Natural killer cell treated with Interleukin-12 subunit alpha and Interleukin-12 subunit beta and Interleukin-15 and Interleukin-18, amount 100 ng/mL, for 72 hours (primary cell): ENCODE data around the gene TLR4. TPM values are rescaled to one million over a fixed set of nuclear protein-coding genes. Genes with fewer than 3 reads are reported as not detected.

ENCODE experiments used
- ATAC-seq, 2 donors: fragments of 150-1000 bp; cut with Tn5 transposase in 1 of 2; sonication (Bioruptor Pico), chemical (Tn5 transposase) in 1 of 2; 2 replicates each; pipeline ENCODE4 v1.10.0; 2021
- DNase-seq: peaks from one replicate; pipeline ENCODE4 v3.0.0; 2022; ENCODE audit warnings: low spot score
- H3K27ac Mint-ChIP-seq, 2 donors: 1 replicate in 1 of 2; 2 replicates in 1 of 2; pipeline ENCODE4 v1.8.0; 2022; ENCODE audit warnings: mixed read lengths in 2 of 2, mild to moderate bottlenecking in 1 of 2, moderate library complexity in 1 of 2
- H3K27me3 Mint-ChIP-seq, 2 donors: 1 replicate in 1 of 2; 2 replicates in 1 of 2; pipeline ENCODE4 v1.8.0; 2022; ENCODE audit warnings: mixed read lengths in 2 of 2
- H3K36me3 Mint-ChIP-seq: one replicate; pipeline ENCODE4 v1.8.0; 2022; ENCODE audit warnings: mixed read lengths
- H3K4me1 Mint-ChIP-seq, 2 donors: 1 replicate in 1 of 2; 2 replicates in 1 of 2; pipeline ENCODE4 v1.8.0; 2022; ENCODE audit warnings: low read depth in 2 of 2, mixed read lengths in 2 of 2, mild to moderate bottlenecking in 1 of 2
- H3K4me3 Mint-ChIP-seq: one replicate; pipeline ENCODE4 v1.8.0; 2022; ENCODE audit warnings: mixed read lengths
- H3K9me3 Mint-ChIP-seq: 2 replicates; pipeline ENCODE4 v1.8.0; 2022; ENCODE audit warnings: mixed read lengths
- total RNA-seq, 2 donors: library from RNA; stranded (reverse); gene quantifications; one replicate each; pipeline ENCODE4 v1.2.3, GENCODE V29; 2022

Gene TLR4
- under 1 TPM; 0.24 to 0.42 TPM for total RNA-seq

GRCh38 chr9:117704024-117704575, at the start of gene TLR4:
Gene TLR4 (plus strand): TSS chr9:117704403. CDS start chr9:117704473, 70 bp downstream.
- Mint-ChIP-seq H3K36me3 (no peaks in the 10 kb centered on the region), H3K9me3 (no peaks in the 10 kb centered on the region), H3K27ac (peak within 1 kb of the TSS; percentile 16 to 32), H3K27me3 (peaks cover 4 to 13% of the 10 kb centered on the region in 2 donors), H3K4me3 (peak within 1 kb of the TSS; percentile 11), H3K4me1 (peaks cover 12 to 21% of the 10 kb centered on the region in 2 donors)
- peak in 1 of 2 donors; percentile 74 for ATAC-seq
- no peak for DNase-seq

GRCh38 chr9:117656002-117656401, 48.2 kb upstream of the TLR4 start:
- no peak overlapping the region for H3K4me3 Mint-ChIP-seq
- no peak overlapping the region for H3K27ac Mint-ChIP-seq
- H3K36me3 Mint-ChIP-seq = no peaks in the 10 kb centered on the region
- H3K27me3 Mint-ChIP-seq = peaks cover 2 to 11% of the 10 kb centered on the region in 2 donors
- H3K9me3 Mint-ChIP-seq = no peaks in the 10 kb centered on the region
- ATAC-seq (no peak), DNase-seq (no peak)
- no peaks in the 10 kb centered on the region for H3K4me1 Mint-ChIP-seq

GRCh38 chr9:117662651-117663050, 41.6 kb upstream of the TLR4 start:
- H3K27me3 Mint-ChIP-seq = peaks cover 0 to 2% of the 10 kb centered on the region in 2 donors
- ATAC-seq (no peak), DNase-seq (no peak)
- H3K36me3 Mint-ChIP-seq = no peaks in the 10 kb centered on the region
- peaks cover 3% of the 10 kb centered on the region for H3K9me3 Mint-ChIP-seq
- no peak overlapping the region for H3K4me3 Mint-ChIP-seq
- H3K27ac Mint-ChIP-seq = no peak overlapping the region
- no peaks in the 10 kb centered on the region for H3K4me1 Mint-ChIP-seq

- ATAC-seq = no peak
- Mint-ChIP-seq H3K27ac (no peak overlapping the region), H3K4me1 (no peaks in the 10 kb centered on the region), H3K36me3 (no peaks in the 10 kb centered on the region), H3K9me3 (peaks cover 3% of the 10 kb centered on the region), H3K27me3 (peaks cover 6 to 10% of the 10 kb centered on the region in 2 donors), H3K4me3 (no peak overlapping the region)
- no peak for DNase-seq
These were observed 39.8 kb upstream of the TLR4 start for GRCh38 chr9:117664419-117664818.

GRCh38 chr9:117665601-117666385, 38.4 kb upstream of the TLR4 start:
- DNase-seq (no peak), ATAC-seq (no peak)
- no peak overlapping the region for H3K27ac Mint-ChIP-seq
- no peak overlapping the region for H3K4me3 Mint-ChIP-seq
- no peaks in the 10 kb centered on the region for H3K36me3 Mint-ChIP-seq
- H3K9me3 Mint-ChIP-seq = peaks cover 3% of the 10 kb centered on the region
- H3K4me1 Mint-ChIP-seq = no peaks in the 10 kb centered on the region
- peaks cover 6 to 16% of the 10 kb centered on the region in 2 donors for H3K27me3 Mint-ChIP-seq

- Mint-ChIP-seq H3K4me3 (no peak overlapping the region), H3K36me3 (no peaks in the 10 kb centered on the region), H3K27me3 (peaks cover 15 to 27% of the 10 kb centered on the region in 2 donors), H3K27ac (no peak overlapping the region), H3K9me3 (no peaks in the 10 kb centered on the region), H3K4me1 (no peaks in the 10 kb centered on the region)
- ATAC-seq (no peak), DNase-seq (no peak)
These were observed 32.7 kb upstream of the TLR4 start for GRCh38 chr9:117671468-117671867.

- H3K27me3 Mint-ChIP-seq = peaks cover 17 to 27% of the 10 kb centered on the region in 2 donors
- H3K36me3 Mint-ChIP-seq = no peaks in the 10 kb centered on the region
These were observed 31.8 kb upstream of the TLR4 start for GRCh38 chr9:117672369-117672768.

GRCh38 chr9:117677572-117677971, 26.6 kb upstream of the TLR4 start:
- Mint-ChIP-seq H3K4me3 (no peak overlapping the region), H3K36me3 (no peaks in the 10 kb centered on the region), H3K4me1 (no peaks in the 10 kb centered on the region), H3K27me3 (peaks cover 11 to 23% of the 10 kb centered on the region in 2 donors), H3K27ac (no peak overlapping the region), H3K9me3 (peaks cover 2% of the 10 kb centered on the region)
- DNase-seq (no peak), ATAC-seq (no peak)

More at GRCh38 chr9:117672369-117672768, 31.8 kb upstream of the TLR4 start:
- ATAC-seq = no peak
- H3K27ac Mint-ChIP-seq = no peak overlapping the region
- H3K4me1 Mint-ChIP-seq = no peaks in the 10 kb centered on the region
- DNase-seq = no peak
- H3K4me3 Mint-ChIP-seq = no peak overlapping the region
- H3K9me3 Mint-ChIP-seq = no peaks in the 10 kb centered on the region

GRCh38 chr9:117678871-117679270, 25.3 kb upstream of the TLR4 start:
- peaks cover 0 to 5% of the 10 kb centered on the region in 2 donors for H3K4me1 Mint-ChIP-seq
- H3K36me3 Mint-ChIP-seq = no peaks in the 10 kb centered on the region
- H3K27ac Mint-ChIP-seq = no peak overlapping the region
- peaks cover 2% of the 10 kb centered on the region for H3K9me3 Mint-ChIP-seq
- ATAC-seq (no peak), DNase-seq (no peak)
- H3K27me3 Mint-ChIP-seq = peaks cover 2 to 15% of the 10 kb centered on the region in 2 donors
- no peak overlapping the region for H3K4me3 Mint-ChIP-seq

GRCh38 chr9:117679416-117679815, 24.8 kb upstream of the TLR4 start:
- Mint-ChIP-seq H3K27ac (no peak overlapping the region), H3K27me3 (peaks cover 0 to 18% of the 10 kb centered on the region in 2 donors), H3K36me3 (no peaks in the 10 kb centered on the region), H3K4me1 (peaks cover 0 to 5% of the 10 kb centered on the region in 2 donors), H3K9me3 (peaks cover 2% of the 10 kb centered on the region), H3K4me3 (no peak overlapping the region)
- no peak for DNase-seq
- ATAC-seq = no peak

GRCh38 chr9:117681888-117682287, 22.3 kb upstream of the TLR4 start:
- peak in 1 of 2 donors; percentile 57 for ATAC-seq
- Mint-ChIP-seq H3K4me1 (peaks cover 0 to 5% of the 10 kb centered on the region in 2 donors), H3K9me3 (peaks cover 2% of the 10 kb centered on the region), H3K27me3 (peaks cover 16 to 28% of the 10 kb centered on the region in 2 donors), H3K27ac (no peak overlapping the region), H3K4me3 (no peak overlapping the region), H3K36me3 (no peaks in the 10 kb centered on the region)
- no peak for DNase-seq

GRCh38 chr9:117682955-117683710, 21.1 kb upstream of the TLR4 start:
- Mint-ChIP-seq H3K9me3 (peaks cover 2% of the 10 kb centered on the region), H3K4me1 (peaks cover 0 to 5% of the 10 kb centered on the region in 2 donors), H3K27me3 (peaks cover 16 to 24% of the 10 kb centered on the region in 2 donors), H3K4me3 (peak overlapping the region; percentile 5), H3K36me3 (peaks cover 6% of the 10 kb centered on the region), H3K27ac (peak overlapping the region in 1 of 2 donors; percentile 4)
- ATAC-seq (peak; percentile 48 to 71), DNase-seq (no peak)

- H3K36me3 Mint-ChIP-seq = peaks cover 9% of the 10 kb centered on the region
- no peak overlapping the region for H3K4me3 Mint-ChIP-seq
- ATAC-seq (no peak), DNase-seq (no peak)
- no peak overlapping the region for H3K27ac Mint-ChIP-seq
- peaks cover 3% of the 10 kb centered on the region for H3K9me3 Mint-ChIP-seq
- H3K27me3 Mint-ChIP-seq = peaks cover 16 to 22% of the 10 kb centered on the region in 2 donors
- H3K4me1 Mint-ChIP-seq = peaks cover 0 to 5% of the 10 kb centered on the region in 2 donors
These were observed 16.7 kb upstream of the TLR4 start for GRCh38 chr9:117687532-117687931.

- no peaks in the 10 kb centered on the region for H3K4me1 Mint-ChIP-seq
- DNase-seq = no peak
These were observed 12.8 kb upstream of the TLR4 start for GRCh38 chr9:117691367-117691766.

More at GRCh38 chr9:117691367-117691766, 12.8 kb upstream of the TLR4 start:
- Mint-ChIP-seq H3K27ac (no peak overlapping the region), H3K9me3 (peaks cover 13% of the 10 kb centered on the region), H3K27me3 (peaks cover 4 to 13% of the 10 kb centered on the region in 2 donors), H3K4me3 (no peak overlapping the region), H3K36me3 (peaks cover 9% of the 10 kb centered on the region)
- ATAC-seq = no peak
